T-helper 2 cell (primary cell): ENCODE measurements around the gene KRT32.

ENCODE experiments used
- DNase-seq, 5 experiments: peaks; one replicate each; pipeline versions ENCODE4 v3.0.0 to v3.0.0-alpha.2; 2012 to 2022

Gene KRT32

GRCh38 chr17:41492351-41492750 is 25.2 kb upstream of the KRT32 start:
- no peak for DNase-seq

- no peak for DNase-seq
Measured at GRCh38 chr17:41491476-41491875, 24.3 kb upstream of the KRT32 start.

- no peak for DNase-seq
Measured at GRCh38 chr17:41490000-41490990, 23.1 kb upstream of the KRT32 start.

- no peak for DNase-seq
Measured at GRCh38 chr17:41489531-41489930, 22.3 kb upstream of the KRT32 start, which contains the start of gene KRT36. KRT36 (minus strand) TSS chr17:41489910; CDS start chr17:41489864, 46 bp downstream.

GRCh38 chr17:41486809-41487530 is 19.8 kb upstream of the KRT32 start:
- DNase-seq = peak in 1 of 5 experiments; percentile 16

GRCh38 chr17:41486316-41486715 is 19.1 kb upstream of the KRT32 start:
- no peak for DNase-seq

GRCh38 chr17:41484920-41485904 is 18.0 kb upstream of the KRT32 start:
- DNase-seq = no peak

GRCh38 chr17:41483991-41484826 is 17.0 kb upstream of the KRT32 start:
- no peak for DNase-seq

- no peak for DNase-seq
Measured at GRCh38 chr17:41483531-41483930, 16.3 kb upstream of the KRT32 start.

- no peak for DNase-seq
Measured at GRCh38 chr17:41481036-41481435, 13.8 kb upstream of the KRT32 start, which contains the start of gene KRT35. KRT35 (minus strand) TSS chr17:41481151; CDS start chr17:41481097, 54 bp downstream.

- DNase-seq = no peak
Measured at GRCh38 chr17:41480581-41480980, 13.4 kb upstream of the KRT32 start.

GRCh38 chr17:41480136-41480535 is 12.9 kb upstream of the KRT32 start:
- no peak for DNase-seq

- no peak for DNase-seq
Measured at GRCh38 chr17:41478237-41478636, 11.1 kb upstream of the KRT32 start.

GRCh38 chr17:41476866-41477815 is 10.0 kb upstream of the KRT32 start:
- no peak for DNase-seq

- no peak for DNase-seq
Measured at GRCh38 chr17:41475421-41475820, 8.2 kb upstream of the KRT32 start.

GRCh38 chr17:41474863-41475262 is 7.7 kb upstream of the KRT32 start:
- DNase-seq = no peak

- no peak for DNase-seq
Measured at GRCh38 chr17:41468346-41468745, 1.2 kb upstream of the KRT32 start.

- DNase-seq = no peak
Measured at GRCh38 chr17:41467561-41467960, 375 bp upstream of the KRT32 start.

GRCh38 chr17:41464682-41465081 is 2.5 kb downstream of the KRT32 start:
- DNase-seq = no peak

- DNase-seq = no peak
Measured at GRCh38 chr17:41464173-41464572, 3.0 kb downstream of the KRT32 start.
